ENCODE measurements around the gene GSTM4. TPM values are rescaled to one million over a fixed set of nuclear protein-coding genes. Genes with fewer than 3 reads are reported as not detected.
"Not testable (repeated sequence)": the region's sequence is repeated elsewhere in the genome, so short reads cannot be mapped to it uniquely, and the experiment has no call there.

Gene GSTM4
- total RNA-seq, 4 donors from 2014 or later, result 14.7 to 29.8 (median 20.8) TPM

- ATAC-seq (ENCODE audit: low FRiP score), result no peak
- no peak for DNase-seq (ENCODE audit: low spot score)
- TF ChIP-seq CTCF (IDR thresholded peaks at IDR 0.05), result no peak
These were observed 2.7 kb downstream of the GSTM4 start for GRCh38 chr1:109658533-109659042.

- TF ChIP-seq CTCF (IDR thresholded peaks at IDR 0.05), result no peak
- DNase-seq (ENCODE audit: low spot score), result no peak
- ATAC-seq (ENCODE audit: low FRiP score), result no peak
These were observed 3.2 kb downstream of the GSTM4 start for GRCh38 chr1:109659145-109659544.

- TF ChIP-seq CTCF (IDR thresholded peaks at IDR 0.05), result no peak
- DNase-seq (ENCODE audit: low spot score), result no peak
- ATAC-seq (ENCODE audit: low FRiP score), result no peak
These were observed 4.2 kb downstream of the GSTM4 start for GRCh38 chr1:109659997-109660690.

GRCh38 chr1:109660691-109661026 is 4.8 kb downstream of the GSTM4 start:
- not testable (repeated sequence) for ATAC-seq (ENCODE audit: low FRiP score); DNase-seq (ENCODE audit: low spot score)

DNA sequence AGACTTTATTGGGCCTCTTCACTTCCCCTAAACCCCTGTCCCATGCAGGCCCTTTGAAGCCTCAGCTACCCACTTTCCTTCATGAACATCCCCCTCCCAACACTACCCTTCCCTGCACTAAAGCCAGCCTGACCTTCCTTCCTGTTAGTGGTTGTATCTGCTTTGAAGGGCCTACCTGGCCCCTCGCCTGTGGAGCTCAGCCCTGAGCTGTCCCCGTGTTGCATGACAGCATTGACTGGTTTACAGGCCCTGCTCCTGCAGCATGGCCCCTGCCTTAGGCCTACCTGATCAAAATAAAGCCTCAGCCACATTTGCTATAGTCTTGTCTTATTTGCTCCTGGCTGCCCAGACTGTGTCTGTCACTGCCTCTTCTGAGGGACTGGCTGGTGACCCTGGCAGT is 5.5 kb downstream of the GSTM4 start:
- no peak for DNase-seq (ENCODE audit: low spot score)
- no peak for ATAC-seq (ENCODE audit: low FRiP score)
- TF ChIP-seq CTCF (IDR thresholded peaks at IDR 0.05), result no peak

- TF ChIP-seq CTCF (IDR thresholded peaks at IDR 0.05), result no peak
- ATAC-seq (ENCODE audit: low FRiP score) (no peak), DNase-seq (ENCODE audit: low spot score) (no peak)
These were observed 8.8 kb downstream of the GSTM4 start for GRCh38 chr1:109664671-109665070.

GRCh38 chr1:109667452-109668122 is 11.7 kb downstream of the GSTM4 start, which contains the start of gene GSTM2:
GSTM2 (plus strand) TSS chr1:109668057; CDS start chr1:109668116, 59 bp downstream.
- no peak for TF ChIP-seq CTCF (IDR thresholded peaks at IDR 0.05)
- ATAC-seq (ENCODE audit: low FRiP score), result peak; percentile 99
- peak; percentile 83 for DNase-seq (ENCODE audit: low spot score)

Data from omental fat pad (tissue), 4 donors.